Ovary (tissue), 3 donors: ENCODE data around the gene ANAPC10.

Experiments used
- CTCF ChIP-seq, 3 donors: fragments of 450-650 bp in 2 of 3; fragments of 200-600 bp in 1 of 3; IDR thresholded peaks; one replicate each; pipeline versions ENCODE4 v1.5.1 to v1.8.0; 2016 to 2022; ENCODE audit warnings: antibody characterized with exemption in 3 of 3, mild to moderate bottlenecking in 1 of 3
- EP300 ChIP-seq: sonication (generic); formaldehyde crosslinking; IDR thresholded peaks from one replicate; pipeline ENCODE4 v1.6.1; 2017; ENCODE audit warnings: antibody characterized with exemption
- donor health status: DM: no; HTN: no; CAD: no.

- TF ChIP-seq CTCF (IDR thresholded peaks at IDR 0.05): no peak
- no peak for TF ChIP-seq EP300
Observed at GRCh38 chr4:145001635-145002034, 96.4 kb downstream of the ANAPC10 start.
